ENCODE measurements around the gene ARHGAP22.

- TF ChIP-seq JUND (IDR thresholded peaks at IDR 0.05) (no peak), REST (IDR thresholded peaks at IDR 0.05; ENCODE audit: low read depth, low read length) (no peak), CTCF (IDR thresholded peaks at IDR 0.05) (no peak), POLR2AphosphoS5 (IDR thresholded peaks at IDR 0.05; ENCODE audit: low read depth, low read length) (no peak), CHD2 (IDR thresholded peaks at IDR 0.05; ENCODE audit: low read length, partially characterized antibody) (no peak), NRF1 (IDR thresholded peaks at IDR 0.05; ENCODE audit: low read depth, low read length) (no peak), YY1 (IDR thresholded peaks at IDR 0.05; ENCODE audit: low read depth) (no peak), MXI1 (IDR thresholded peaks at IDR 0.05; ENCODE audit: low read depth, low read length) (no peak)
These were observed 15.8 kb upstream of the ARHGAP22 start for GRCh38 chr10:48620719-48621118.
